Adrenal gland (tissue), 12 donors: ENCODE results near the gene TXNDC16. TPM values are rescaled to one million over a fixed set of nuclear protein-coding genes. Genes with fewer than 3 reads are reported as not detected.
"Not testable (repeated sequence)": the region's sequence is repeated elsewhere in the genome, so short reads cannot be mapped to it uniquely, and the experiment has no call there.

ENCODE experiments used
- DNase-seq, 7 donors: peaks; one replicate each; pipeline ENCODE4 v3.0.0-alpha.2; 2019 to 2020
- H3K27ac ChIP-seq, 5 donors: fragments of 200-600 bp; sonication (generic) in 4 of 5; 1 replicate in 3 of 5; 2 replicates in 2 of 5; pipeline versions ENCODE4 v1.5.1 to v1.8.0; 2016 to 2020; ENCODE audit warnings: mild to moderate bottlenecking in 1 of 5
- H3K27me3 ChIP-seq: fragments of 200-600 bp; 2 replicates; pipeline ENCODE4 v1.8.0; 2021
- H3K36me3 ChIP-seq, 2 donors: fragments of 200-600 bp; replicated peaks in 1 of 2; 1 replicate in 1 of 2; 2 replicates in 1 of 2; pipeline versions ENCODE4 v1.5.1 to v1.8.0; 2018 to 2022
- H3K4me1 ChIP-seq, 2 donors: fragments of 200-600 bp; replicated peaks in 1 of 2; 1 replicate in 1 of 2; 2 replicates in 1 of 2; pipeline versions ENCODE4 v1.5.1 to v1.8.0; 2018 to 2021
- H3K4me3 ChIP-seq, 4 donors: fragments of 200-600 bp; sonication (generic) in 3 of 4; one replicate each; pipeline ENCODE4 v1.5.1; 2016 to 2018
- H3K9me3 ChIP-seq, 3 donors: fragments of 200-600 bp; sonication (generic) in 1 of 3; replicated peaks in 1 of 3; 1 replicate in 2 of 3; 2 replicates in 1 of 3; pipeline versions ENCODE4 v1.5.1 to v1.8.0; 2016 to 2021
- CTCF ChIP-seq, 6 experiments: fragments of 450-650 bp in 4 of 6; fragments of 200-600 bp in 2 of 6; sonication (generic) in 1 of 6; IDR thresholded peaks; 1 replicate in 5 of 6; 2 replicates in 1 of 6; pipeline versions ENCODE4 v1.5.1 to v1.8.0; 2016 to 2021; ENCODE audit warnings: antibody characterized with exemption in 6 of 6, mild to moderate bottlenecking in 2 of 6, moderate library complexity in 1 of 6
- POLR2A ChIP-seq, 2 donors: fragments of 450-650 bp; IDR thresholded peaks; one replicate each; pipeline ENCODE4 v1.6.1; 2017; ENCODE audit warnings: antibody characterized with exemption in 2 of 2, mild to moderate bottlenecking in 2 of 2, moderate library complexity in 1 of 2
- WGBS, 4 donors: extraction: QIAGEN DNeasy Blood & Tissue Kit in 2 of 4; methylation state at CpG; one replicate each; pipeline versions ENCODE4 v1.1.5 to v1.1.7; 2013 to 2017; 5-methylcytosine and 5-hydroxymethylcytosine counted together
- intact Hi-C, 2 donors: fragments of 100-400 bp; cut with DNase I; formaldehyde crosslinking; loops; one replicate each; pipeline versions ENCODE4 v1.14.1 to v1.15.0; 2022 to 2023
- polyA plus RNA-seq, 3 donors: library from polyadenylated mRNA; stranded (reverse); fragments of 200-250 nt in 2 of 3; fragments of 350-450 nt in 1 of 3; fragmentation: Illumina TruSeq in 1 of 3; extraction: RNeasy Lipid Tissue Mini Kit (QIAGEN cat#74804) in 1 of 3; gene quantifications; one replicate each; pipeline ENCODE4 v1.2.3, GENCODE V29; 2013 to 2014
- total RNA-seq, 9 donors: library from RNA; depleted of rRNA in 4 of 9; stranded (reverse); fragments of >200 nt in 4 of 9; fragments of 120-200 nt in 1 of 9; fragmentation: NEBNext Ultra II Directional in 1 of 9; extraction: Animal tissue kit (Norgen Biotek cat#: 25700) in 1 of 9; gene quantifications; one replicate each; pipeline versions ENCODE4 v1.1.0 to v1.2.4, GENCODE V29; 2013 to 2023
- donor health status: healthy with polysubstance abuse.
- donor health status: Bipolar disorder and iron deficiency.
- donor health status: DM: yes; HTN: yes; CAD: no.
- donor health status: DM: no; HTN: no; CAD: no.
- donor health status: DM: no; HTN: no; CAD: no.
- donor health status: DM: yes; HTN: yes; CAD: no.

Gene TXNDC16
- total and polyA plus RNA-seq, 12 donors = 1.3 to 7.2 (median 5.6) TPM

- Histone ChIP-seq H3K27me3 (no peaks in the 10 kb centered on the region), H3K36me3 (no peaks in the 10 kb centered on the region), H3K9me3 (no peaks in the 10 kb centered on the region), H3K4me3 (no peak overlapping the region), H3K4me1 (no peaks in the 10 kb centered on the region), H3K27ac (no peak overlapping the region)
- WGBS, 4 donors = 11 to 24% (median 14%) methylated on average over 1 of the region's 1 CpG
- intact Hi-C loops = loop anchor here (5.0 to 10.0 kb wide), 2 partner anchors 166 to 179 kb away; no protein-coding TSS in a partner anchor
- TF ChIP-seq POLR2A (IDR thresholded peaks at IDR 0.05) (no peak), CTCF (IDR thresholded peaks at IDR 0.05) (peak in 4 of 6 experiments; percentile 8 to 41 (median 28))
- no peak for DNase-seq
Observed at GRCh38 chr14:52473557-52473956, 78.7 kb downstream of the TXNDC16 start.

- 91 to 95% (median 93%) methylated on average over 6 of the region's 6 CpGs for WGBS, 4 donors
- intact Hi-C loops = loop anchor here (5.0 to 10.0 kb wide), 2 partner anchors 165 to 178 kb away; no protein-coding TSS in a partner anchor
- no peak for TF ChIP-seq CTCF (IDR thresholded peaks at IDR 0.05)
- TF ChIP-seq POLR2A (IDR thresholded peaks at IDR 0.05) = no peak
Observed at GRCh38 chr14:52472728-52473127, 79.6 kb downstream of the TXNDC16 start.

GRCh38 chr14:52472251-52472650, 80.1 kb downstream of the TXNDC16 start:
- WGBS, 4 donors = 91 to 98% (median 97%) methylated on average over 13 of the region's 13 CpGs
- H3K27me3 ChIP-seq, H3K9me3 ChIP-seq, H3K4me3 ChIP-seq, H3K27ac ChIP-seq, H3K4me1 ChIP-seq, H3K36me3 ChIP-seq, DNase-seq: not testable (repeated sequence)
- intact Hi-C loops = loop anchor here (5.0 to 10.0 kb wide), 2 partner anchors 165 to 177 kb away; no protein-coding TSS in a partner anchor

More at GRCh38 chr14:52472728-52473127, 79.6 kb downstream of the TXNDC16 start:
- Histone ChIP-seq H3K36me3 (no peaks in the 10 kb centered on the region), H3K27me3 (no peaks in the 10 kb centered on the region), H3K4me1 (no peaks in the 10 kb centered on the region), H3K9me3 (no peaks in the 10 kb centered on the region), H3K27ac (no peak overlapping the region), H3K4me3 (no peak overlapping the region)
- DNase-seq = no peak

- 89 to 97% (median 92%) methylated on average over 7 of the region's 7 CpGs for WGBS, 4 donors
- intact Hi-C loops = no loop called here
- TF ChIP-seq CTCF (IDR thresholded peaks at IDR 0.05) (no peak), POLR2A (IDR thresholded peaks at IDR 0.05) (no peak)
Observed at GRCh38 chr14:52467515-52468266, 84.6 kb downstream of the TXNDC16 start.

More at GRCh38 chr14:52467515-52468266, 84.6 kb downstream of the TXNDC16 start:
- Histone ChIP-seq H3K27ac (no peak overlapping the region), H3K4me1 (no peaks in the 10 kb centered on the region), H3K27me3 (no peaks in the 10 kb centered on the region), H3K36me3 (no peaks in the 10 kb centered on the region), H3K4me3 (no peak overlapping the region), H3K9me3 (no peaks in the 10 kb centered on the region)
- no peak for DNase-seq
